Measurements from ENCODE around the gene RMI2. TPM values are rescaled to one million over a fixed set of nuclear protein-coding genes. Genes with fewer than 3 reads are reported as not detected.

The RMI2 gene
- total RNA-seq, 1 donor from 2014 or later: 10.5 TPM

GRCh38 chr16:11389083-11389482 is 43.8 kb downstream of the RMI2 start:
- TF ChIP-seq, protein P1, sequence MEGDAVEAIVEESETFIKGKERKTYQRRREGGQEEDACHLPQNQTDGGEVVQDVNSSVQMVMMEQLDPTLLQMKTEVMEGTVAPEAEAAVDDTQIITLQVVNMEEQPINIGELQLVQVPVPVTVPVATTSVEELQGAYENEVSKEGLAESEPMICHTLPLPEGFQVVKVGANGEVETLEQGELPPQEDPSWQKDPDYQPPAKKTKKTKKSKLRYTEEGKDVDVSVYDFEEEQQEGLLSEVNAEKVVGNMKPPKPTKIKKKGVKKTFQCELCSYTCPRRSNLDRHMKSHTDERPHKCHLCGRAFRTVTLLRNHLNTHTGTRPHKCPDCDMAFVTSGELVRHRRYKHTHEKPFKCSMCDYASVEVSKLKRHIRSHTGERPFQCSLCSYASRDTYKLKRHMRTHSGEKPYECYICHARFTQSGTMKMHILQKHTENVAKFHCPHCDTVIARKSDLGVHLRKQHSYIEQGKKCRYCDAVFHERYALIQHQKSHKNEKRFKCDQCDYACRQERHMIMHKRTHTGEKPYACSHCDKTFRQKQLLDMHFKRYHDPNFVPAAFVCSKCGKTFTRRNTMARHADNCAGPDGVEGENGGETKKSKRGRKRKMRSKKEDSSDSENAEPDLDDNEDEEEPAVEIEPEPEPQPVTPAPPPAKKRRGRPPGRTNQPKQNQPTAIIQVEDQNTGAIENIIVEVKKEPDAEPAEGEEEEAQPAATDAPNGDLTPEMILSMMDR (IDR thresholded peaks at IDR 0.05; ENCODE audit: unreplicated experiment): no peak
- no peaks in the 10 kb centered on the region for H3K4me1 Mint-ChIP-seq (ENCODE audit: unreplicated experiment)
- H3K27ac Mint-ChIP-seq (ENCODE audit: unreplicated experiment): no peak overlapping the region

DNA sequence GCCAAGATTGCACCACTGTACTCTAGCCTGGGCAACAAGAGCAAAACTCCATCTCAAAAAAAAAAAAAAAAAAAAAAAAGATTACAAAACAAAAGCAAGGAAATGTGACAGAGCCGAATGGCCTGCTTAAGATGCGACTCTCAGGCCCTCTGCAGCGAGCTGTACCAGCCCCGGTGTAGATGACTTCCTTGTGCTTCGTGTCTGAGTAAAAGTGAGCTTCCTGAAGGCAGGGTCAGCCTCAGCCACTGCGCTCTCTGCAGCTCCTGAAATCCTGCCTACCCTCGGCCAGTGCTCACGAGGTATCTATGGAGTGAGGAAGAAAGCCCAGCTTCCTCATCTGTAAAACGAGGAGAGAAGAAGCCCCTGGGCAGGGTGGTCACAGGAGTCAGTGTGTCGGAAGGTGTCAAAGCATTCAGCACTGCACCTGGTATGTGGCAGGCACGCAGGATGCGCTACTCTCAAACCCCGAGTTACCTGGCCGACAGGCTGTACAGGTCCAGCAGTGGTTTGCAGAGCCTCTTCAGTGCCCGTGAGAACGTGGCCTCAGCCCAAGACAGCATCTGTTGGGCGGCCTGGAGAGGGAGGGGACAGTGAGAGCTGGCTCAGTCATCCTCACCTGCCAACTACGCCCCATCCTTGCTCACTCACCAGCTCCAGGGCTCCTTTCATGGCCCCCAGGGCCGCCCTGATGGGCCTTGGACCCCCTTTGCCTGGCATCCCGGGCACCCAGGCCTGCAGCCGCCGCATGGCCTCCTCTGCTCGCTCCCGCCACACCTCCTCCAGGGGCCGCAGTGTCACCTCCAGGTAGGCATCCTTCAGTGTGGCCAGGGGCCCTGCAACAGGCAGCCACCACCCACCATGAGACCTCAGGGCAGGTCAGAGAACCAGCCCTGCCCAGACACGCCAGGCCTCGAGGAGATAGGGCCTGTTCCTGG is 44.6 kb downstream of the RMI2 start:
- peaks cover 9% of the 10 kb centered on the region for H3K27me3 Mint-ChIP-seq (ENCODE audit: unreplicated experiment)
- H3K36me3 Mint-ChIP-seq (ENCODE audit: low read depth, unreplicated experiment): no peaks in the 10 kb centered on the region
- TF ChIP-seq, protein P1 (IDR thresholded peaks at IDR 0.05; ENCODE audit: unreplicated experiment): no peak
- H3K9me3 Mint-ChIP-seq (ENCODE audit: unreplicated experiment): no peaks in the 10 kb centered on the region
- no peak overlapping the region for H3K4me3 Mint-ChIP-seq (ENCODE audit: unreplicated experiment)
- no peaks in the 10 kb centered on the region for H3K4me1 Mint-ChIP-seq (ENCODE audit: unreplicated experiment)
- H3K27ac Mint-ChIP-seq (ENCODE audit: unreplicated experiment): no peak overlapping the region
- DNase-seq (ENCODE audit: low spot score): no peak

More at GRCh38 chr16:11389083-11389482, 43.8 kb downstream of the RMI2 start:
- DNase-seq (ENCODE audit: low spot score): no peak
- Mint-ChIP-seq H3K9me3 (ENCODE audit: unreplicated experiment) (no peaks in the 10 kb centered on the region), H3K36me3 (ENCODE audit: low read depth, unreplicated experiment) (no peaks in the 10 kb centered on the region), H3K4me3 (ENCODE audit: unreplicated experiment) (no peak overlapping the region), H3K27me3 (ENCODE audit: unreplicated experiment) (peaks cover 9% of the 10 kb centered on the region)

DNA sequence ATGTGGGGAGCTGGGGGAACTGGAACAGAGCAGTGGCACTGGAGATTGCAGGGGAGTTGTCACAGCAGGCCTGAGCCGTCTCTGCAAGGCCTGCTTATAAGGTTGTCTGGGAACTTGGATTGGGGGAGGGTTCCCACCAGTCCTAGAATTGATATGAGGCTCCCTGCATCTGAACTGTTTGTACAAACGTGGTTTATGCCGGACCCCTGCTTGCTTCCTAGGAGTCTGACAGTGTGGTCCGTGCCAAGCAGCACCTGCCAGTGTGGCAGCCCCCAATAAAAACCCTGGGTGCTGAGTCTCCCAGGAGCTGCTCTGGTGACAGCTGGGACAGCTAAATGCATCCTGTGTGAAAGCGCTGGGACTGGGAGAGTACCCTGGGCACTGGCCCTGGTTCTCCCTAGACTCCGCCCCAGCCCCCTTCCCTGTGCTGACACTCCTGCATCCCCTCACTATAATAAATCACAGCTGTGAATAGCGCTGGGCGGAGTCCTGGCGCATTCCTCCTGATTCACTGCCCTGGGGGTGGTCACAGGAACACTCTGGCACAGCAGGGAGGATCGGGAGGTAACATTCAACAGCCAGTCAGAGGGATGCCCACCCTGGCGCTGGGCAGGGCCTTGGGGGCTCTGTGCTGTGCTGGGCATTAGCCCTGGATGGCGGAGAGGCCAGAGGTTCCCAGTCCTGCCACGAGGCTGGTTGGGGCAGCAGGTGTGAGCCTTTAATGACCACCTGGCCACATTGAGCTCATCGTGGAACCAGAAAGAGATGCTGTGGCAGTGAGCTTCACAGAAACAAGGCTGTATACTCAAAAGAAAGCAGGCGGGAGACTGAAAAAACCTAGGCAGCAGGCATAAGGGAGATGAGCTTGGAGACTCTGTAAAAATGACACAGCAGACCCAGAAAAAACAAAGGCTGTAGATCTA is 45.6 kb downstream of the RMI2 start:
- TF ChIP-seq, protein P1 (IDR thresholded peaks at IDR 0.05; ENCODE audit: unreplicated experiment): no peak
- Mint-ChIP-seq H3K36me3 (ENCODE audit: low read depth, unreplicated experiment) (no peaks in the 10 kb centered on the region), H3K9me3 (ENCODE audit: unreplicated experiment) (no peaks in the 10 kb centered on the region), H3K4me3 (ENCODE audit: unreplicated experiment) (no peak overlapping the region), H3K27ac (ENCODE audit: unreplicated experiment) (no peak overlapping the region), H3K4me1 (ENCODE audit: unreplicated experiment) (no peaks in the 10 kb centered on the region), H3K27me3 (ENCODE audit: unreplicated experiment) (peaks cover 9% of the 10 kb centered on the region)
- no peak for DNase-seq (ENCODE audit: low spot score)

DNA sequence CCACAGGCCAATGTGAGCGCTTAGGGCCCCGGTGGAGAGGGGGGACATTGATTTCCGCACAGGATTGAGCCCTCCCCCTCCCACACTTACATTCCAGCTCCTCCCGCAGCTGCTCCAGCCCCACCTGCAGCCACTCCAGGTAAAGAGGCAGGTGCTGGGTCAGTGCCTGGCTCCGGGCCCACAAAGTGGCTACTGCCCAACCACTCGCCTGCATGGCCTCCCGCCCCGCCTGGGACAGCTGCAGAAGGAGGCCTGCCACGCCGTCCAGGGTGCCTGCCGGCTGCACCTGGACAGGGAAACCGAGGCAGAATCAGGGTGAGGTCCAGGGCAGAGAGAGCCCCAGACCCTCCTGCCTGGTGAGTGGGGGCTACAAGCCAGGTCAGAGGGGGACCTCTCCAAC is 46.3 kb downstream of the RMI2 start:
- H3K27me3 Mint-ChIP-seq (ENCODE audit: unreplicated experiment): peaks cover 9% of the 10 kb centered on the region
- H3K9me3 Mint-ChIP-seq (ENCODE audit: unreplicated experiment): no peaks in the 10 kb centered on the region
- no peak overlapping the region for H3K27ac Mint-ChIP-seq (ENCODE audit: unreplicated experiment)
- H3K4me3 Mint-ChIP-seq (ENCODE audit: unreplicated experiment): no peak overlapping the region
- TF ChIP-seq, protein P1 (IDR thresholded peaks at IDR 0.05; ENCODE audit: unreplicated experiment): no peak
- no peaks in the 10 kb centered on the region for H3K4me1 Mint-ChIP-seq (ENCODE audit: unreplicated experiment)
- no peak for DNase-seq (ENCODE audit: low spot score)
- no peaks in the 10 kb centered on the region for H3K36me3 Mint-ChIP-seq (ENCODE audit: low read depth, unreplicated experiment)
